Liver (tissue), 3 donors: ENCODE data around the gene HOXB13.

Source experiments
- ATF3 ChIP-seq: IDR thresholded peaks from 2 replicates; pipeline ENCODE4 v1.6.1; 2016; ENCODE audit warnings: antibody characterized with exemption
- EGR1 ChIP-seq, 2 donors: IDR thresholded peaks; 2 replicates each; pipeline ENCODE4 v1.6.1; 2016 to 2018; ENCODE audit warnings: antibody characterized with exemption in 2 of 2, low read depth in 2 of 2
- FOXA1 ChIP-seq: IDR thresholded peaks from 2 replicates; pipeline ENCODE4 v1.6.1; 2016; ENCODE audit warnings: antibody characterized with exemption
- GABPA ChIP-seq, 2 donors: IDR thresholded peaks in 1 of 2; conservative IDR thresholded peaks in 1 of 2; 2 replicates each; pipeline ENCODE4 v1.6.1; 2016; ENCODE audit warnings: antibody characterized with exemption in 2 of 2, mild to moderate bottlenecking in 1 of 2, moderate library complexity in 1 of 2
- MAX ChIP-seq: IDR thresholded peaks from 2 replicates; pipeline ENCODE4 v1.6.1; 2016; ENCODE audit warnings: antibody characterized with exemption
- RAD21 ChIP-seq, 2 donors: IDR thresholded peaks; 2 replicates each; pipeline ENCODE4 v1.6.1; 2016; ENCODE audit warnings: antibody characterized with exemption in 2 of 2, mild to moderate bottlenecking in 2 of 2
- REST ChIP-seq: IDR thresholded peaks from 2 replicates; pipeline ENCODE4 v1.6.1; 2016; ENCODE audit warnings: antibody characterized with exemption, mild to moderate bottlenecking
- SP1 ChIP-seq: IDR thresholded peaks from 2 replicates; pipeline ENCODE4 v1.6.1; 2018; ENCODE audit warnings: antibody characterized with exemption, mild to moderate bottlenecking
- TAF1 ChIP-seq: conservative IDR thresholded peaks from 2 replicates; pipeline ENCODE4 v1.6.1; 2016; ENCODE audit warnings: antibody characterized with exemption, mild to moderate bottlenecking
- YY1 ChIP-seq: IDR thresholded peaks from 2 replicates; pipeline ENCODE4 v1.6.1; 2016; ENCODE audit warnings: antibody characterized with exemption, mild to moderate bottlenecking
- TF ChIP-seq, protein P1 (sequence below): fragments of 150-350 bp; IDR thresholded peaks from 2 replicates; pipeline ENCODE4 v1.5.1; 2017; ENCODE audit warnings: improper control_type of control experiment, low read depth, low read length; ENCODE audit not compliant: missing input control
- donor health status: healthy.
- donor health status: healthy.

DNA sequence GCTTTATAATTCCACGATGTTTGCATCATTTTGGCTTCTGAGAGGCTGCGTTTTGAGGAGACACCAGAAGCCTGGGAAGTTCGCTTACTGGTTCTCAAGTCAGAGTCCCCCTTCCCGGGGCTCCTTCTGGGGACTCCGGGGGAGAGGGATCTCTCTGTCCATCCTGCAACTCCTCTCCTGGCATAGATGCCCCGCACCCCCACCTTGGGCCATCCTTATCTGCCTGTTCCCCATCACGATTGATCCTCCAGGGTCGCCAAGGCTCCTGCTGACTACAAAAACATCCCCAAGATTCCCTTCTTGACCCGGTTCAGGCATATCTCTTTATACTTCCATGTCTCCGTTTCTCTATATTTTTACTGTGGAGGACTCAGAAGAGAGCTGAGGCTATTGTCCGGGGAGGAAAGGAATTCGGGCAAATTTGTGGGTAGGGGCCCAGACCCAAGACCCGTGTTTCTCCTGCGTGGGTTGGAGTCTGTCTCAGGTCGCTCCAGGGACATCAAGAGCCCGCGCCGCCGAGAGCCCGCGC, 18.4 kb upstream of the HOXB13 start:
- TF ChIP-seq GABPA (IDR thresholded peaks at IDR 0.05 in 1 of 2, conservative IDR thresholded peaks at IDR 0.05 in 1 of 2) (no peak), RAD21 (IDR thresholded peaks at IDR 0.05) (no peak), ATF3 (no peak), FOXA1 (no peak), MAX (no peak), YY1 (no peak), TAF1 (no peak), REST (no peak), EGR1 (IDR thresholded peaks at IDR 0.05; ENCODE audit: low read depth in 2 of 2) (no peak), SP1 (no peak)
- TF ChIP-seq, protein P1, sequence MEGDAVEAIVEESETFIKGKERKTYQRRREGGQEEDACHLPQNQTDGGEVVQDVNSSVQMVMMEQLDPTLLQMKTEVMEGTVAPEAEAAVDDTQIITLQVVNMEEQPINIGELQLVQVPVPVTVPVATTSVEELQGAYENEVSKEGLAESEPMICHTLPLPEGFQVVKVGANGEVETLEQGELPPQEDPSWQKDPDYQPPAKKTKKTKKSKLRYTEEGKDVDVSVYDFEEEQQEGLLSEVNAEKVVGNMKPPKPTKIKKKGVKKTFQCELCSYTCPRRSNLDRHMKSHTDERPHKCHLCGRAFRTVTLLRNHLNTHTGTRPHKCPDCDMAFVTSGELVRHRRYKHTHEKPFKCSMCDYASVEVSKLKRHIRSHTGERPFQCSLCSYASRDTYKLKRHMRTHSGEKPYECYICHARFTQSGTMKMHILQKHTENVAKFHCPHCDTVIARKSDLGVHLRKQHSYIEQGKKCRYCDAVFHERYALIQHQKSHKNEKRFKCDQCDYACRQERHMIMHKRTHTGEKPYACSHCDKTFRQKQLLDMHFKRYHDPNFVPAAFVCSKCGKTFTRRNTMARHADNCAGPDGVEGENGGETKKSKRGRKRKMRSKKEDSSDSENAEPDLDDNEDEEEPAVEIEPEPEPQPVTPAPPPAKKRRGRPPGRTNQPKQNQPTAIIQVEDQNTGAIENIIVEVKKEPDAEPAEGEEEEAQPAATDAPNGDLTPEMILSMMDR: no peak
